MM.1S (cell line): ENCODE results near the gene PCDH18.
A peak's percentile ranks its signal among the peaks of the same experiment; 100 is the strongest.

Experiments
- CTCF ChIP-seq: fragments of 300-600 bp; sonication (generic); IDR thresholded peaks from 2 replicates; pipeline ENCODE4 v1.5.1; 2016; ENCODE audit warnings: antibody characterized with exemption, low read length, mixed read lengths
- EZH2 ChIP-seq: fragments of 300-600 bp; sonication (generic); optimal IDR thresholded peaks from 2 replicates; pipeline ENCODE3; 2017; ENCODE audit warnings: low read depth, mild to moderate bottlenecking, antibody characterized with exemption, low read length, mixed read lengths

GRCh38 chr4:137531168-137531985 lies 917 bp downstream of the PCDH18 start:
- peak; percentile 19; the same call in 1 of the 2 replicates for TF ChIP-seq CTCF
- TF ChIP-seq EZH2, result no peak
